ENCODE measurements around the gene MOCS1.

- TF ChIP-seq EZH2 (IDR thresholded peaks at IDR 0.05; ENCODE audit: borderline replicate concordance, low read depth, low read length, severe bottlenecking) (no peak), CTCF (IDR thresholded peaks at IDR 0.05; ENCODE audit: borderline replicate concordance, extremely low read depth, low read length, poor library complexity, severe bottlenecking) (no peak)
These were observed 11.4 kb downstream of the MOCS1 start for GRCh38 chr6:39922821-39923220.

Data from DND-41 (cell line).